Activated CD8-positive, alpha-beta memory T cell treated with anti-CD3 and anti-CD28 coated beads, Interleukin-2, amount 50 U/mL, for 48 hours (primary cell): ENCODE data around the gene MAPK10.
"Not testable (repeated sequence)": the region's sequence is repeated elsewhere in the genome, so short reads cannot be mapped to it uniquely, and the experiment has no call there.

Experiments
- DNase-seq: peaks from one replicate; pipeline ENCODE4 v3.0.0-alpha.2; 2020

The MAPK10 gene

GRCh38 chr4:86099348-86099747 lies 260.5 kb downstream of the MAPK10 start:
- DNase-seq = no peak

GRCh38 chr4:86098691-86099090 lies 261.2 kb downstream of the MAPK10 start:
- no peak for DNase-seq

GRCh38 chr4:86096373-86096772 lies 263.5 kb downstream of the MAPK10 start:
- no peak for DNase-seq

GRCh38 chr4:86092684-86093083 lies 267.2 kb downstream of the MAPK10 start:
- no peak for DNase-seq

GRCh38 chr4:86091201-86091600 lies 268.7 kb downstream of the MAPK10 start:
- no peak for DNase-seq

- no peak for DNase-seq
Observed at GRCh38 chr4:86089781-86090323, 270.0 kb downstream of the MAPK10 start.

GRCh38 chr4:86089053-86089452 lies 270.8 kb downstream of the MAPK10 start:
- no peak for DNase-seq

GRCh38 chr4:86075796-86076195 lies 284.1 kb downstream of the MAPK10 start:
- not testable (repeated sequence) for DNase-seq

- DNase-seq = no peak
Observed at GRCh38 chr4:86060341-86060740, 299.5 kb downstream of the MAPK10 start.

- DNase-seq = no peak
Observed at GRCh38 chr4:86058621-86059020, 301.2 kb downstream of the MAPK10 start.

GRCh38 chr4:86055898-86056297 lies 304.0 kb downstream of the MAPK10 start:
- no peak for DNase-seq

GRCh38 chr4:86054286-86055032 lies 305.4 kb downstream of the MAPK10 start:
- no peak for DNase-seq

- DNase-seq = no peak
Observed at GRCh38 chr4:86050496-86050895, 309.4 kb downstream of the MAPK10 start.

GRCh38 chr4:86048426-86048825 lies 311.4 kb downstream of the MAPK10 start:
- DNase-seq = no peak

GRCh38 chr4:86044593-86044985 lies 315.3 kb downstream of the MAPK10 start:
- DNase-seq = no peak

- no peak for DNase-seq
Observed at GRCh38 chr4:86043755-86044592, 315.9 kb downstream of the MAPK10 start.

GRCh38 chr4:86038037-86038436 lies 321.8 kb downstream of the MAPK10 start:
- DNase-seq = no peak

GRCh38 chr4:86036736-86037135 lies 323.1 kb downstream of the MAPK10 start:
- no peak for DNase-seq

GRCh38 chr4:86035688-86036087 lies 324.2 kb downstream of the MAPK10 start:
- DNase-seq = no peak

- no peak for DNase-seq
Observed at GRCh38 chr4:86034616-86035015, 325.2 kb downstream of the MAPK10 start.

- no peak for DNase-seq
Observed at GRCh38 chr4:86033171-86033570, 326.7 kb downstream of the MAPK10 start.

- no peak for DNase-seq
Observed at GRCh38 chr4:86032476-86033022, 327.3 kb downstream of the MAPK10 start.

GRCh38 chr4:86031927-86032326 lies 327.9 kb downstream of the MAPK10 start:
- DNase-seq = no peak

GRCh38 chr4:86026720-86027119 lies 333.1 kb downstream of the MAPK10 start:
- no peak for DNase-seq
